Mesenchymal stem cell (in vitro differentiated cells and primary cell): ENCODE results near the gene KMT2A.

Experiments used
- DNase-seq: peaks from one replicate; pipeline ENCODE4 v3.0.0-alpha.2; 2013
- H2AFZ ChIP-seq: one replicate; pipeline ENCODE4 v1.6.1; 2013; ENCODE audit warnings: low read depth, mild to moderate bottlenecking, control low read depth, inconsistent platforms, low read length, moderate library complexity
- H2AK5ac ChIP-seq: 2 replicates; pipeline ENCODE4 v1.6.1; 2013; ENCODE audit warnings: low read length, moderate library complexity, mild to moderate bottlenecking, inconsistent platforms; ENCODE audit not compliant: severe bottlenecking
- H2BK120ac ChIP-seq: one replicate; pipeline ENCODE4 v1.6.1; 2013; ENCODE audit warnings: low read depth, mild to moderate bottlenecking, inconsistent platforms, low read length, moderate library complexity
- H2BK12ac ChIP-seq, 2 experiments: one replicate each; pipeline ENCODE4 v1.6.1; 2013; ENCODE audit warnings: inconsistent platforms in 2 of 2, low read length in 2 of 2, mild to moderate bottlenecking in 2 of 2, moderate library complexity in 2 of 2, control low read depth in 1 of 2
- H2BK15ac ChIP-seq: one replicate; pipeline ENCODE4 v1.6.1; 2013; ENCODE audit warnings: mild to moderate bottlenecking, low read depth, inconsistent platforms; ENCODE audit not compliant: poor library complexity, severe bottlenecking
- H2BK5ac ChIP-seq: 2 replicates; pipeline ENCODE4 v1.6.1; 2013; ENCODE audit warnings: low read depth, mild to moderate bottlenecking, low read length, control low read depth, inconsistent platforms; ENCODE audit not compliant: poor library complexity, severe bottlenecking
- H3K14ac ChIP-seq, 2 experiments: one replicate each; pipeline ENCODE4 v1.6.1; 2013; ENCODE audit warnings: inconsistent platforms in 2 of 2, low read length in 2 of 2, control low read depth in 1 of 2, mild to moderate bottlenecking in 1 of 2, moderate library complexity in 1 of 2
- H3K18ac ChIP-seq, 2 experiments: one replicate each; pipeline ENCODE4 v1.6.1; 2013; ENCODE audit warnings: inconsistent platforms in 2 of 2, low read length in 2 of 2, control low read depth in 1 of 2, low read depth in 1 of 2, mild to moderate bottlenecking in 1 of 2
- H3K23ac ChIP-seq, 2 experiments: one replicate each; pipeline ENCODE4 v1.6.1; 2013; ENCODE audit warnings: inconsistent platforms in 2 of 2, low read length in 2 of 2, mild to moderate bottlenecking in 2 of 2, moderate library complexity in 2 of 2, control low read depth in 1 of 2
- H3K27ac ChIP-seq: 2 replicates; pipeline ENCODE4 v1.5.1; 2013; ENCODE audit warnings: mild to moderate bottlenecking, moderate library complexity, low read length, control low read depth, inconsistent platforms; ENCODE audit not compliant: poor library complexity, severe bottlenecking
- H3K27me3 ChIP-seq, 2 experiments: 2 replicates each; pipeline versions ENCODE4 v1.6.1 to v1.7.0; 2013; ENCODE audit warnings: low read length in 2 of 2, mild to moderate bottlenecking in 2 of 2, moderate library complexity in 2 of 2, control low read depth in 1 of 2, inconsistent platforms in 1 of 2; ENCODE audit not compliant: control insufficient read depth in 1 of 2, insufficient read depth in 1 of 2
- H3K36me3 ChIP-seq, 2 experiments: 2 replicates each; pipeline versions ENCODE4 v1.6.1 to v1.7.0; 2013; ENCODE audit warnings: low read length in 2 of 2, control low read depth in 1 of 2, inconsistent platforms in 1 of 2, low read depth in 1 of 2, mild to moderate bottlenecking in 1 of 2; ENCODE audit not compliant: insufficient read depth in 2 of 2, control insufficient read depth in 1 of 2
- H3K4ac ChIP-seq, 2 experiments: one replicate each; pipeline ENCODE4 v1.6.1; 2013; ENCODE audit warnings: inconsistent platforms in 2 of 2, low read length in 2 of 2, mild to moderate bottlenecking in 2 of 2, moderate library complexity in 2 of 2, control low read depth in 1 of 2, low read depth in 1 of 2
- H3K4me1 ChIP-seq: 2 replicates; pipeline ENCODE4 v1.6.1; 2013; ENCODE audit warnings: low read depth, low read length, control low read depth; ENCODE audit not compliant: control insufficient read depth, insufficient read depth
- H3K4me2 ChIP-seq: 2 replicates; pipeline ENCODE4 v1.6.1; 2013; ENCODE audit warnings: low read length, mild to moderate bottlenecking, inconsistent platforms; ENCODE audit not compliant: poor library complexity, severe bottlenecking
- H3K4me3 ChIP-seq, 2 experiments: 2 replicates each; pipeline versions ENCODE4 v1.5.1 to v1.7.0; 2013; ENCODE audit warnings: low read length in 2 of 2, mild to moderate bottlenecking in 2 of 2, control low read depth in 1 of 2, low read depth in 1 of 2; ENCODE audit not compliant: insufficient read depth in 1 of 2
- H3K79me1 ChIP-seq: replicated peaks from 2 replicates; pipeline ENCODE4 v1.6.1; 2013; ENCODE audit warnings: mild to moderate bottlenecking, control low read depth, low read length, inconsistent platforms; ENCODE audit not compliant: poor library complexity, severe bottlenecking
- H3K9ac ChIP-seq: 2 replicates; pipeline ENCODE4 v1.7.0; 2013; ENCODE audit warnings: mild to moderate bottlenecking, low read length, moderate library complexity
- H3K9me3 ChIP-seq: 2 replicates; pipeline ENCODE4 v1.7.0; 2013; ENCODE audit warnings: mild to moderate bottlenecking, low read length; ENCODE audit not compliant: control insufficient read depth
- H4K8ac ChIP-seq: one replicate; pipeline ENCODE4 v1.6.1; 2013; ENCODE audit warnings: inconsistent platforms, mild to moderate bottlenecking, low read length, moderate library complexity
- H4K91ac ChIP-seq: one replicate; pipeline ENCODE4 v1.6.1; 2013; ENCODE audit warnings: mild to moderate bottlenecking, low read length, inconsistent platforms
- WGBS: methylation state at CpG from one replicate; pipeline ENCODE4 v1.1.7; 2013; ENCODE audit warnings: mixed read lengths; 5-methylcytosine and 5-hydroxymethylcytosine counted together

The KMT2A gene

DNA sequence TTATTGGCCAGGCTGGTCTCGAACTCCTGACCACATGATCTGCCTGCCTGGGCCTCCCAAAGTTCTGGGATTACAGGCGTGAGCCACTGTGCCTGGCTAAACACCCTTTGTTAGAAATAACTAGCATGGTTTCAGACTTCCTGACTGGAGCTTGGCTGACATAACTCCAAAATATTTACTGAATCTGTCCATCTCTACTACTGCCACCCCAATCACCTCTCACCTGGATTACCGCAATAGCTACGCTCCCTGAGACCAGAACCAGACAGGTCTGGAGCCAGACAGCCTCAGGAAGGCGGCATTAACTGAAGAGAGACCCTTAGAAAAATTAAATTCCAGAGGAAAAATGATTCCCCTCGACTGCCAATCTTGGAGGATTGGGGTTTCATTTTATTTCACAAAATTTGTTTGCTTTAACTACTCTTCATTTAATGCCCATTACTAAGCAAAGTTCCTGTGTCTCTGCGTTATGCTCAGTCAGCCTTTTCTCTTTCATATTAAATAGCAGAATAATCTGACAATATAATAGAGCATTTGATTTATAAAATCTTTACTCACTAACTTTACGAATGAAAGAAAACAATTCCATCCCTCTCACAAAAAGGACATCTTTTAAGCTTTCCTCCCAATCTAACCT is 107.8 kb downstream of the KMT2A start:
- Histone ChIP-seq H3K4me3 (no peak overlapping the region), H2BK5ac (no peak overlapping the region), H2BK12ac (no peak overlapping the region), H3K9me3 (no peaks in the 10 kb centered on the region), H2AFZ (no peak overlapping the region), H3K4me1 (no peaks in the 10 kb centered on the region), H3K4ac (no peak overlapping the region), H3K27ac (no peak overlapping the region), H3K23ac (no peak overlapping the region), H3K9ac (no peak overlapping the region), H3K18ac (no peak overlapping the region), H4K8ac (no peak overlapping the region), H3K14ac (no peak overlapping the region), H3K36me3 (peaks cover 25 to 52% of the 10 kb centered on the region in 2 experiments), H4K91ac (no peak overlapping the region), H2BK120ac (no peak overlapping the region), H3K4me2 (no peak overlapping the region), H3K79me1 (no peaks in the 10 kb centered on the region), H2BK15ac (no peak overlapping the region), H3K27me3 (no peaks in the 10 kb centered on the region), H2AK5ac (no peak overlapping the region)
- 94% methylated on average over 6 of the region's 8 CpGs for WGBS
- no peak for DNase-seq

DNA sequence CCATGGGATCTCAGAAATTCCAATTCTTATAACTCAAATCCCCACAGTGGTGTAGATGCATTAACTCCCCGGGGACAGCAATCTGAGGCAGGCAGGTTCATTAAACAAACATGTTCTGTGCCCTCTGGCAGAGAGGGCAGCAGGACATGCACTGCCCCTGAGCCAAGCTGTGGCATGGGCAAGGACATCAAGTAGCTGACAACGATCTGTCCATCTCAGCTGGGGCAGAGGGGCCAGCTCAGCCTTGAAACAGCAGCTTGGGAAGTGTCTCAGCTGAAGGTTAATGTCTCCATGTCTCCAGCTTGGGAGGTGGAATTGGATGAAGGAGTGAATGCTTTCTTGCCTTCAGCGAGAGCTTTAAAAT is 108.3 kb downstream of the KMT2A start:
- Histone ChIP-seq H2BK15ac (no peak overlapping the region), H2AFZ (no peak overlapping the region), H3K9ac (no peak overlapping the region), H3K4me1 (no peaks in the 10 kb centered on the region), H3K4me3 (no peak overlapping the region), H2BK5ac (no peak overlapping the region), H3K36me3 (peaks cover 27 to 54% of the 10 kb centered on the region in 2 experiments), H4K8ac (no peak overlapping the region), H3K27ac (no peak overlapping the region), H3K79me1 (no peaks in the 10 kb centered on the region), H3K27me3 (no peaks in the 10 kb centered on the region), H2BK12ac (no peak overlapping the region), H3K23ac (no peak overlapping the region), H2BK120ac (no peak overlapping the region), H3K14ac (no peak overlapping the region), H3K4ac (no peak overlapping the region), H3K4me2 (no peak overlapping the region), H3K9me3 (no peaks in the 10 kb centered on the region), H4K91ac (no peak overlapping the region), H2AK5ac (no peak overlapping the region), H3K18ac (no peak overlapping the region)
- 93% methylated on average over 2 of the region's 3 CpGs for WGBS
- DNase-seq, result no peak

DNA sequence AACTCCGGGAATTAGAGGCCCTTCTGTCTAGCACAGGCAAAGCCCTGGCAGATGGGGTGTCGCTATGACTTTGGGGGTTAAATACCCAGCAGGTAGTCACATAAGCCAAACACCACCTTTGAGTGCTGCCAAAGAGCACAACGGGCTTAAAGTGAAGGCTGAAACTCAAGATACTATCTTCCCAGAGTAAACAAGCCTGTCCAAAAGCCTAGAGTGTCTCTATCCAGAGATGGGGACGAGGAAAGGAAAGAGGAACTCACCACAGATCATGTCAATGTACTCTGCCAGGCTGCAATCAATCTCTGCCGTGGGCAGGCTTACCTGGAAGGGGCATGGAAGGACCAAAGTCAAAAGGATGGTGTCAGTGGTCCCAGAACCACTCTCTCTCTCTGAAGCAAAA is 109.2 kb downstream of the KMT2A start:
- Histone ChIP-seq H2BK15ac (no peak overlapping the region), H4K8ac (no peak overlapping the region), H2BK120ac (no peak overlapping the region), H3K18ac (no peak overlapping the region), H3K36me3 (peaks cover 26 to 56% of the 10 kb centered on the region in 2 experiments), H2BK12ac (no peak overlapping the region), H2AFZ (no peak overlapping the region), H3K4me3 (no peak overlapping the region), H3K9me3 (no peaks in the 10 kb centered on the region), H3K4me1 (no peaks in the 10 kb centered on the region), H4K91ac (no peak overlapping the region), H3K27ac (no peak overlapping the region), H3K27me3 (no peaks in the 10 kb centered on the region), H2BK5ac (no peak overlapping the region), H3K79me1 (no peaks in the 10 kb centered on the region), H3K4me2 (no peak overlapping the region), H3K9ac (no peak overlapping the region), H3K14ac (no peak overlapping the region), H2AK5ac (no peak overlapping the region), H3K23ac (no peak overlapping the region), H3K4ac (no peak overlapping the region)
- WGBS, result 93% methylated on average over 5 of the region's 5 CpGs
- DNase-seq, result no peak

DNA sequence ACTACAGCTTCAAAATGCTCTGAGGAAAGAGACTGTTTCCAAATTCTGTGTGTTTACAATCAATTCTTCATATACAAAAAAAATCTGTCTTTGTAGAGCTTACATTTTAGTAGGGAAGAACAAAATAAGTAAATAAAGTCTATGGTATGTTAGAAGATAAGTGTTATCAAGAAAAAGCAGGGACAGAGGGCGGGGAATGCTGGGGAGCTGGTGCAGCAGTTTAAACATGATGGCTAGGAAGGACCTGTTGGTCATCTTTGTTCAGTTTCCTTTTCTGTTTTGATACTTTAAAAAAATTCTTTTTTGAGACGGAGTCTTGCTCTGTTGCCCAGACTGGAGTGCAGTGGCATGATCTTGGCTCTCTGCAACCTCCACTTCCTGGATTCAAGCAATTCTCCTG is 110.8 kb downstream of the KMT2A start:
- no peak overlapping the region for H2BK120ac ChIP-seq
- no peak overlapping the region for H3K18ac ChIP-seq
- H2AFZ ChIP-seq, result no peak overlapping the region
- no peaks in the 10 kb centered on the region for H3K27me3 ChIP-seq
- no peak overlapping the region for H3K4ac ChIP-seq
- H3K4me1 ChIP-seq, result no peaks in the 10 kb centered on the region
- no peaks in the 10 kb centered on the region for H3K79me1 ChIP-seq
- H2BK12ac ChIP-seq, result no peak overlapping the region
- DNase-seq, result no peak
- H4K8ac ChIP-seq, result no peak overlapping the region
- H3K23ac ChIP-seq, result no peak overlapping the region
- H3K27ac ChIP-seq, result no peak overlapping the region
- no peak overlapping the region for H4K91ac ChIP-seq
- H2BK5ac ChIP-seq, result no peak overlapping the region
- H3K4me3 ChIP-seq, result no peak overlapping the region
- H3K9me3 ChIP-seq, result no peaks in the 10 kb centered on the region
- no peak overlapping the region for H3K4me2 ChIP-seq
- no peak overlapping the region for H2BK15ac ChIP-seq
- H3K14ac ChIP-seq, result no peak overlapping the region
- no peak overlapping the region for H3K9ac ChIP-seq
- H2AK5ac ChIP-seq, result no peak overlapping the region
- peaks cover 32 to 65% of the 10 kb centered on the region in 2 experiments for H3K36me3 ChIP-seq
- 100% methylated on average over 2 of the region's 2 CpGs for WGBS
